GM12878 (cell line): ENCODE measurements around the gene CTNNA1. TPM values are rescaled to one million over a fixed set of nuclear protein-coding genes. Genes with fewer than 3 reads are reported as not detected.

Experiments
- ATAC-seq: fragments of 200-7000 bp; cut with Tn5 transposase; 3 replicates; pipeline ENCODE4 v1.9.1; 2020; ENCODE audit warnings: mild to moderate bottlenecking, moderate library complexity
- BruUV-seq: library from RNA; stranded (reverse); fragments of 400-500 nt; replicated peaks from 2 replicates; lab custom pipeline; 2021; lab: Mats Ljungman, UMichigan
- CTCF ChIA-PET: fragments of 300-600 bp; sonication (Branson Sonifier 250); formaldehyde crosslinking; extraction: SDS; loops from one replicate; lab custom pipeline; 2021; ENCODE audit warnings: inconsistent platforms; lab: Yijun Ruan, JAX
- POLR2A ChIA-PET: fragments of 350-600 bp; formaldehyde crosslinking; extraction: SDS; loops from one replicate; lab custom pipeline; 2021; ENCODE audit warnings: inconsistent platforms; lab: Charles Lee
- RAD21 ChIA-PET: fragments of 300-600 bp; sonication (Branson Sonifier 250); formaldehyde crosslinking; loops from one replicate; lab custom pipeline; 2023; ENCODE audit warnings: antibody characterized with exemption; ENCODE audit not compliant: unreplicated experiment; lab: Charles Lee
- SMC1A ChIA-PET: fragments of 300-600 bp; sonication (Branson Sonifier 250); formaldehyde crosslinking; loops from one replicate; lab custom pipeline; 2023; ENCODE audit not compliant: unreplicated experiment, uncharacterized antibody; lab: Charles Lee
- DNase-seq: peaks from one replicate; pipeline ENCODE4 v3.0.0-alpha.2; 2011; ENCODE audit warnings: low read depth, low spot score
- FAIRE-seq: peaks from 3 replicates; lab custom pipeline; 2011; peaks lifted over from hg19 to GRCh38; lab: Jason Lieb, UNC
- H2AFZ ChIP-seq: 2 replicates; pipeline ENCODE4 v1.6.0; 2011; ENCODE audit warnings: low read depth, low read length, control low read depth; ENCODE audit not compliant: control insufficient read depth
- H3K27ac ChIP-seq: 2 replicates; pipeline ENCODE4 v1.5.1; 2011; ENCODE audit warnings: control low read depth; ENCODE audit not compliant: control insufficient read depth, insufficient read depth
- H3K27me3 ChIP-seq, 2 experiments: replicated peaks in 1 of 2; 2 replicates each; pipeline versions ENCODE4 v1.6.0 to v1.6.1; 2011; ENCODE audit warnings: low read length in 1 of 2; ENCODE audit not compliant: control insufficient read depth in 2 of 2, insufficient read depth in 2 of 2
- H3K36me3 ChIP-seq, 2 experiments: 2 replicates each; pipeline ENCODE4 v1.5.1; 2011; ENCODE audit warnings: low read length in 1 of 2; ENCODE audit not compliant: control insufficient read depth in 2 of 2, insufficient read depth in 2 of 2
- H3K4me1 ChIP-seq: 2 replicates; pipeline ENCODE4 v1.6.1; 2011; ENCODE audit warnings: mild to moderate bottlenecking, low read length, moderate library complexity, mixed read lengths; ENCODE audit not compliant: control insufficient read depth, insufficient read depth
- H3K4me2 ChIP-seq: 2 replicates; pipeline ENCODE4 v1.6.0; 2011; ENCODE audit warnings: control low read depth; ENCODE audit not compliant: control insufficient read depth, insufficient read depth
- H3K4me3 ChIP-seq: fragments of 200-600 bp; sonication (generic); 2 replicates; pipeline ENCODE4 v1.5.1; 2016
- H3K79me2 ChIP-seq: 2 replicates; pipeline ENCODE4 v1.6.0; 2011; ENCODE audit warnings: low read length; ENCODE audit not compliant: control insufficient read depth, insufficient read depth
- H3K9ac ChIP-seq: 2 replicates; pipeline ENCODE4 v1.8.0; 2011; ENCODE audit warnings: low read length, control low read depth, mixed read lengths; ENCODE audit not compliant: control insufficient read depth, insufficient read depth
- H3K9me3 ChIP-seq: replicated peaks from 3 replicates; pipeline ENCODE4 v1.5.1; 2011; ENCODE audit warnings: mild to moderate bottlenecking, low read length; ENCODE audit not compliant: control insufficient read depth, insufficient read depth
- H4K20me1 ChIP-seq: 2 replicates; pipeline ENCODE4 v1.6.0; 2011; ENCODE audit not compliant: control insufficient read depth, insufficient read depth
- BRCA1 ChIP-seq: IDR thresholded peaks from 2 replicates; pipeline ENCODE4 v1.6.1; 2011; ENCODE audit warnings: low read depth, low read length, improper control_type of control experiment
- CHD1 ChIP-seq: IDR thresholded peaks from 2 replicates; pipeline ENCODE4 v1.6.1; 2012; ENCODE audit warnings: low read depth, low read length, improper control_type of control experiment
- HDGF ChIP-seq: fragments of 450-650 bp; IDR thresholded peaks from 2 replicates; pipeline ENCODE4 v1.6.1; 2016; ENCODE audit warnings: antibody characterized with exemption
- JUND ChIP-seq: IDR thresholded peaks from 2 replicates; pipeline ENCODE4 v1.6.1; 2012; ENCODE audit warnings: low read depth, mild to moderate bottlenecking, low read length, improper control_type of control experiment, moderate library complexity
- LARP7 ChIP-seq: fragments of 450-650 bp; IDR thresholded peaks from 2 replicates; pipeline ENCODE4 v1.6.1; 2017; ENCODE audit warnings: mild to moderate bottlenecking
- NFIC ChIP-seq: IDR thresholded peaks from 2 replicates; pipeline ENCODE4 v1.6.1; 2012; ENCODE audit warnings: low read depth, mild to moderate bottlenecking, inconsistent platforms, low read length, moderate library complexity
- PAX8 ChIP-seq: fragments of 450-650 bp; IDR thresholded peaks from 2 replicates; pipeline ENCODE4 v1.6.1; 2017; ENCODE audit warnings: mild to moderate bottlenecking, moderate library complexity
- SMAD5 ChIP-seq: IDR thresholded peaks from 2 replicates; pipeline ENCODE4 v1.6.1; 2016; ENCODE audit warnings: antibody characterized with exemption, low read depth
- ZNF274 ChIP-seq: IDR thresholded peaks from one replicate; pipeline ENCODE4 v1.8.0; 2011; ENCODE audit not compliant: insufficient read length, insufficient read depth
- ZNF384 ChIP-seq: IDR thresholded peaks from 2 replicates; pipeline ENCODE4 v1.6.1; 2012; ENCODE audit warnings: low read depth, mild to moderate bottlenecking, low read length, improper control_type of control experiment, borderline replicate concordance
- WGBS: methylation state at CpG from one replicate; pipeline ENCODE4 v1.1.6; 2016; ENCODE audit warnings: low lambda C conversion rate; ENCODE audit not compliant: insufficient replicate concordance, insufficient coverage; ENCODE audit errors: missing lambda C conversion rate; 5-methylcytosine and 5-hydroxymethylcytosine counted together
- in situ Hi-C: fragments of 300-500 bp; cut with MboI; formaldehyde crosslinking; loops from 9 replicates; pipeline ENCODE4 v1.14.3; 2018; ENCODE audit warnings: mixed read lengths
- intact Hi-C: fragments of 100-400 bp; cut with micrococcal nuclease; formaldehyde crosslinking; loops from one replicate; pipeline ENCODE4 v1.14.2; 2022; ENCODE audit not compliant: unreplicated experiment
- polyA plus RNA-seq, 11 experiments: library from polyadenylated mRNA; depleted of rRNA in 4 of 11; unstranded in 6 of 11; stranded (reverse) in 5 of 11; fragments of >200 nt; fragmentation: Nextera tagmentation in 4 of 11; fragmentation: Illumina TruSeq in 1 of 11; extraction: Ambion mirVana in 4 of 11; extraction: Trizol in 1 of 11; gene quantifications; 1 replicate in 1 of 11; 2 replicates in 10 of 11; pipeline versions ENCODE4 v1.2.1 to v1.2.3, GENCODE V29; 2011 to 2016; ENCODE audit warnings: inconsistent platforms in 2 of 11, missing spikeins in 2 of 11, low read depth in 1 of 11
- total RNA-seq, 4 experiments: library from RNA; depleted of rRNA in 3 of 4; stranded (reverse); fragments of >200 nt in 3 of 4; fragmentation: Illumina TruSeq in 1 of 4; extraction: Trizol in 1 of 4; gene quantifications; 2 replicates each; pipeline versions ENCODE4 v1.2.1 to v1.2.3, GENCODE V29; 2013 to 2021
- TF ChIP-seq, protein P1 (sequence below): fragments of 450-650 bp; IDR thresholded peaks from 2 replicates; pipeline ENCODE4 v1.6.1; 2017; ENCODE audit warnings: mild to moderate bottlenecking, moderate library complexity
- TF ChIP-seq, protein P2 (sequence below): IDR thresholded peaks from 2 replicates; pipeline ENCODE4 v1.6.1; 2012; ENCODE audit warnings: low read length, inconsistent platforms
- TF ChIP-seq, protein P3 (sequence below): fragments of 150-350 bp; IDR thresholded peaks from 2 replicates; pipeline ENCODE4 v1.6.1; 2014; ENCODE audit warnings: mild to moderate bottlenecking, low read depth, low read length
- TF ChIP-seq, protein P4 (sequence below): IDR thresholded peaks from 2 replicates; pipeline ENCODE4 v1.6.1; 2011; ENCODE audit warnings: borderline replicate concordance, low read depth, mild to moderate bottlenecking, moderate library complexity, mixed read lengths, low read length; ENCODE audit not compliant: insufficient read depth; ENCODE audit errors: extremely low read length

The CTNNA1 gene
- total and polyA plus RNA-seq, 10 of the 15 experiments (the other 5 are each of a cell fraction or from before 2014, with no cell fraction given): 32.6 to 104 (median 57.7) TPM

DNA sequence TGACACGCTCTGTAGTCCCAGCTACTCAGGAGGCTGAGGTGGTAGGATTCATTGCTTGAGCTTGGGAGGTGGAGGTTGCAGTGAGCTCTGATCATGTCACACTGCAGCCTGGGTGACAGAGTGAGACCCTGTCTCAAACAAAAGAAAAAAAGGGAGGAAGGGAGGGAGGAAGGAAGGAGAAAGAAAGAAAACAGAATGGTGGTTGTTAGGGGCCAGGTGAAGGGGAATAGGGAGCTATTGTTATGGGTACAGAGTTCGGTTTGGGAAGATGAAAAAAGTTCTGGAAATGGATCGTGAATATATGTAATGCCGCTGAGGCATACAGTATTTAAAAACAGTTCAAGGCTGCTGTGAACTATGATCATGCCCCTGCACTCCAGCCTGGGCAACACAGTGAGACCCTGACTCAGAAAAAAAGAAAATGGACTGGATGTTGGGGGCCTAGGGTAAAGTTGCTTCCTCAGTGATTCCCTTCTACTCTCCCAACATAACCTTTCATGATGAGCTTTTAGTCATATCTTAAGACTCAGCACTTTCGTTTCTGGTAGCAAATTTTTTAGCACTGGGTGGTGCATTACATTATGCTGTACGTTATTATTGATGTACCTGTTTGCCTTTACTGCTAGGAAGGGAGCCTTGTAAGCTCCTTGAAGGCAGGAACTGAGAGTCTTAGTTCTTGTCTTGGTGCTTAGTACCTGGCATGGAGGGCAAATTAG, 4.0 kb downstream of the CTNNA1 start (continued):
- TF ChIP-seq, protein P1, sequence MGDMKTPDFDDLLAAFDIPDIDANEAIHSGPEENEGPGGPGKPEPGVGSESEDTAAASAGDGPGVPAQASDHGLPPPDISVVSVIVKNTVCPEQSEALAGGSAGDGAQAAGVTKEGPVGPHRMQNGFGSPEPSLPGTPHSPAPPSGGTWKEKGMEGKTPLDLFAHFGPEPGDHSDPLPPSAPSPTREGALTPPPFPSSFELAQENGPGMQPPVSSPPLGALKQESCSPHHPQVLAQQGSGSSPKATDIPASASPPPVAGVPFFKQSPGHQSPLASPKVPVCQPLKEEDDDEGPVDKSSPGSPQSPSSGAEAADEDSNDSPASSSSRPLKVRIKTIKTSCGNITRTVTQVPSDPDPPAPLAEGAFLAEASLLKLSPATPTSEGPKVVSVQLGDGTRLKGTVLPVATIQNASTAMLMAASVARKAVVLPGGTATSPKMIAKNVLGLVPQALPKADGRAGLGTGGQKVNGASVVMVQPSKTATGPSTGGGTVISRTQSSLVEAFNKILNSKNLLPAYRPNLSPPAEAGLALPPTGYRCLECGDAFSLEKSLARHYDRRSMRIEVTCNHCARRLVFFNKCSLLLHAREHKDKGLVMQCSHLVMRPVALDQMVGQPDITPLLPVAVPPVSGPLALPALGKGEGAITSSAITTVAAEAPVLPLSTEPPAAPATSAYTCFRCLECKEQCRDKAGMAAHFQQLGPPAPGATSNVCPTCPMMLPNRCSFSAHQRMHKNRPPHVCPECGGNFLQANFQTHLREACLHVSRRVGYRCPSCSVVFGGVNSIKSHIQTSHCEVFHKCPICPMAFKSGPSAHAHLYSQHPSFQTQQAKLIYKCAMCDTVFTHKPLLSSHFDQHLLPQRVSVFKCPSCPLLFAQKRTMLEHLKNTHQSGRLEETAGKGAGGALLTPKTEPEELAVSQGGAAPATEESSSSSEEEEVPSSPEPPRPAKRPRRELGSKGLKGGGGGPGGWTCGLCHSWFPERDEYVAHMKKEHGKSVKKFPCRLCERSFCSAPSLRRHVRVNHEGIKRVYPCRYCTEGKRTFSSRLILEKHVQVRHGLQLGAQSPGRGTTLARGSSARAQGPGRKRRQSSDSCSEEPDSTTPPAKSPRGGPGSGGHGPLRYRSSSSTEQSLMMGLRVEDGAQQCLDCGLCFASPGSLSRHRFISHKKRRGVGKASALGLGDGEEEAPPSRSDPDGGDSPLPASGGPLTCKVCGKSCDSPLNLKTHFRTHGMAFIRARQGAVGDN: no peak
- TF ChIP-seq HDGF (no peak), ZNF384 (no peak), NFIC (no peak)

DNA sequence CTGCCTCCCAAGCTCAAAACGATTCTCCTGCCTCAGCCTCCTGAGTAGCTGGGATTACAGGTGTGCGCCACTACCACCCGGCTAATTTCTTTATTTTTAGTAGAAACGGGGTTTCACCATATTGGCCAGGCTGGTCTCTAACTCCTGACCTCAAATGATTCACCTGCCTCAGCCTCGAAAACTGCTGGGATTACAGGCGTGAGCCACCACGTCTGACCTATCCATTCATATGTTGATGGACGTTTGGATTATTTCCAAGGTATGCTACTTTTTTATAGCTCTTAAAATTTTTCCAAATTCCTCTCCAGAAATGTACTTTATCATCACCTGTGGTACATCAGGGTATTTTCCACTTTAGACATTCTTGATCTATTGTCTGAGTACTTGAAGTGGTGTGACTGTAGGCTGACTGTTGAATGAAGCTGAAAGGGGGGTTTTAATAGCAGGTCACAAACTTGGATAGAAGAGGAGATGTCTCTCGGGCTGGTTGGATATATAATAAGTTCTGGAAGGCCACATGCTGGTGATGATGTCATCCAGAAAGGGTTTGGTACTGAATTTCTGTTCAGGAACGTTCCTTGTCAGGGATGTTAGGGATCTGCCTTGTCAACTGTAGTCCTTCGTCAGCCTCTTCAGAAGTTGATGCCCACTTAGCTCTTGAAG, 7.4 kb downstream of the CTNNA1 start:
- SMC1A ChIA-PET: interaction anchor here (0.9 to 1.6 kb wide), 3 partner anchors 10 to 28 kb away, joined by 3 to 7 read pairs (median 3); no protein-coding TSS in a partner anchor
- DNase-seq: no peak
- Histone ChIP-seq H3K4me3 (no peak overlapping the region), H3K9ac (no peak overlapping the region), H3K4me2 (no peak overlapping the region), H3K27me3 (no peaks in the 10 kb centered on the region), H2AFZ (no peak overlapping the region), H3K9me3 (no peaks in the 10 kb centered on the region; the same call in 1 of the 3 replicates), H3K27ac (no peak overlapping the region), H3K4me1 (peaks cover under 1% of the 10 kb centered on the region), H3K79me2 (peaks cover 45% of the 10 kb centered on the region), H4K20me1 (no peaks in the 10 kb centered on the region), H3K36me3 (no peaks in the 10 kb centered on the region; a peak in 3 of 4 replicates)
- intact Hi-C loops (no loop called here), in situ Hi-C loops (no loop called here)
- no TSS peak for BruUV-seq
- RAD21 ChIA-PET: no interaction called here
- POLR2A ChIA-PET: no interaction called here
- no peak for ATAC-seq
- WGBS: over 99% methylated on average over 11 of the region's 11 CpGs
- FAIRE-seq: no peak
- CTCF ChIA-PET: interaction anchor here (0.6 to 3.0 kb wide), 5 partner anchors 18 to 74 kb away, joined by 3 to 18 read pairs (median 3); no protein-coding TSS in a partner anchor
- TF ChIP-seq BRCA1: no peak
- TF ChIP-seq, protein P2, sequence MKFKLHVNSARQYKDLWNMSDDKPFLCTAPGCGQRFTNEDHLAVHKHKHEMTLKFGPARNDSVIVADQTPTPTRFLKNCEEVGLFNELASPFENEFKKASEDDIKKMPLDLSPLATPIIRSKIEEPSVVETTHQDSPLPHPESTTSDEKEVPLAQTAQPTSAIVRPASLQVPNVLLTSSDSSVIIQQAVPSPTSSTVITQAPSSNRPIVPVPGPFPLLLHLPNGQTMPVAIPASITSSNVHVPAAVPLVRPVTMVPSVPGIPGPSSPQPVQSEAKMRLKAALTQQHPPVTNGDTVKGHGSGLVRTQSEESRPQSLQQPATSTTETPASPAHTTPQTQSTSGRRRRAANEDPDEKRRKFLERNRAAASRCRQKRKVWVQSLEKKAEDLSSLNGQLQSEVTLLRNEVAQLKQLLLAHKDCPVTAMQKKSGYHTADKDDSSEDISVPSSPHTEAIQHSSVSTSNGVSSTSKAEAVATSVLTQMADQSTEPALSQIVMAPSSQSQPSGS: no peak
- TF ChIP-seq, protein P3, sequence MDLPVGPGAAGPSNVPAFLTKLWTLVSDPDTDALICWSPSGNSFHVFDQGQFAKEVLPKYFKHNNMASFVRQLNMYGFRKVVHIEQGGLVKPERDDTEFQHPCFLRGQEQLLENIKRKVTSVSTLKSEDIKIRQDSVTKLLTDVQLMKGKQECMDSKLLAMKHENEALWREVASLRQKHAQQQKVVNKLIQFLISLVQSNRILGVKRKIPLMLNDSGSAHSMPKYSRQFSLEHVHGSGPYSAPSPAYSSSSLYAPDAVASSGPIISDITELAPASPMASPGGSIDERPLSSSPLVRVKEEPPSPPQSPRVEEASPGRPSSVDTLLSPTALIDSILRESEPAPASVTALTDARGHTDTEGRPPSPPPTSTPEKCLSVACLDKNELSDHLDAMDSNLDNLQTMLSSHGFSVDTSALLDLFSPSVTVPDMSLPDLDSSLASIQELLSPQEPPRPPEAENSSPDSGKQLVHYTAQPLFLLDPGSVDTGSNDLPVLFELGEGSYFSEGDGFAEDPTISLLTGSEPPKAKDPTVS: no peak
- TF ChIP-seq, protein P4, sequence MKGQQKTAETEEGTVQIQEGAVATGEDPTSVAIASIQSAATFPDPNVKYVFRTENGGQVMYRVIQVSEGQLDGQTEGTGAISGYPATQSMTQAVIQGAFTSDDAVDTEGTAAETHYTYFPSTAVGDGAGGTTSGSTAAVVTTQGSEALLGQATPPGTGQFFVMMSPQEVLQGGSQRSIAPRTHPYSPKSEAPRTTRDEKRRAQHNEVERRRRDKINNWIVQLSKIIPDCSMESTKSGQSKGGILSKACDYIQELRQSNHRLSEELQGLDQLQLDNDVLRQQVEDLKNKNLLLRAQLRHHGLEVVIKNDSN: no peak
- no peak for TF ChIP-seq SMAD5
- no peak for TF ChIP-seq JUND
- TF ChIP-seq LARP7: no peak
- no peak for TF ChIP-seq PAX8
- TF ChIP-seq CHD1: no peak
- TF ChIP-seq ZNF274: no peak
